ENCODE data around the gene GSDME. TPM values are rescaled to one million over a fixed set of nuclear protein-coding genes. Genes with fewer than 3 reads are reported as not detected.

Gene GSDME
- polyA plus RNA-seq, 1 of the 3 experiments (the other 2 are of a cell fraction): 109 TPM

GRCh38 chr7:24707988-24708615, 49.2 kb downstream of the GSDME start (continued):
- TF ChIP-seq USF1 (IDR thresholded peaks at IDR 0.05; ENCODE audit: borderline replicate concordance, low read depth) (no peak), RFX5 (IDR thresholded peaks at IDR 0.05; ENCODE audit: low read length) (no peak), MAX (IDR thresholded peaks at IDR 0.05; ENCODE audit: low read depth) (no peak), FOXJ3 (CRISPR knock-in tag; IDR thresholded peaks at IDR 0.05) (no peak), SIN3A (IDR thresholded peaks at IDR 0.05; ENCODE audit: borderline replicate concordance, low read depth, low read length) (no peak), YY1 (IDR thresholded peaks at IDR 0.05; ENCODE audit: low read depth) (no peak), USF2 (IDR thresholded peaks at IDR 0.05; ENCODE audit: borderline replicate concordance, low read depth, low read length) (no peak), TCF12 (IDR thresholded peaks at IDR 0.05) (no peak), NRF1 (IDR thresholded peaks at IDR 0.05; ENCODE audit: low read depth, low read length) (no peak), ZBTB33 (IDR thresholded peaks at IDR 0.05; ENCODE audit: borderline replicate concordance, low read depth) (no peak), NFIC (IDR thresholded peaks at IDR 0.05; ENCODE audit: borderline replicate concordance) (0 out of 2 replicates have a peak, but pooled peaks have one; percentile 11), JUND (IDR thresholded peaks at IDR 0.05) (peak; percentile 47), POLR2AphosphoS5 (IDR thresholded peaks at IDR 0.05; ENCODE audit: low read depth, low read length) (no peak), FOSL2 (IDR thresholded peaks at IDR 0.05; ENCODE audit: borderline replicate concordance, low read depth) (peak; percentile 50; the same call in 1 of the 2 replicates), FOXM1 (IDR thresholded peaks at IDR 0.05; ENCODE audit: low read depth) (no peak), REST (IDR thresholded peaks at IDR 0.05; ENCODE audit: low read depth, low read length) (no peak), CHD2 (IDR thresholded peaks at IDR 0.05; ENCODE audit: low read length, partially characterized antibody) (no peak)
